Anterior cingulate cortex (tissue), 58 donors: Measurements from ENCODE around the gene USP12.

Source experiments
- DNase-seq, 58 donors: peaks; one replicate each; lab custom pipeline; 2025; lab: John Stamatoyannopoulos, UW

The USP12 gene

DNA sequence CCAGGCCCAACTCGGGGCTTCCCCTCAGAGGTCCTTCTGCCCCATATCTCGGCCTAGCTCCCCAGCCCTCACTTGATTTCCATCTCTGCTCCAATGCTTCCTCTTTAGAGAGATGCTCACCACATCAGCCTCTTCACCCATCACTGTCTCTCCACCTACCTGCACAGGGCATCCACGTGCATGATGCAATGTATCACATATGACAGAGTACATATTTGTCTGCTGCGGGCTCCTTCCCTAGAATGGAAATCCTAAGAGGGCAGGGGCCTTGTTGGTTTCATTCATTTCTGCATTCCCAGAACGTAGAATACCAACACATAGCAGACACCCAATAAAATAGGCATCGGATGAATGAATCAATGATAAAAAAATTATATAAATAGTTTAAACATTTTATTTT is 130.3 kb downstream of the USP12 start:
- DNase-seq = no peak

DNA sequence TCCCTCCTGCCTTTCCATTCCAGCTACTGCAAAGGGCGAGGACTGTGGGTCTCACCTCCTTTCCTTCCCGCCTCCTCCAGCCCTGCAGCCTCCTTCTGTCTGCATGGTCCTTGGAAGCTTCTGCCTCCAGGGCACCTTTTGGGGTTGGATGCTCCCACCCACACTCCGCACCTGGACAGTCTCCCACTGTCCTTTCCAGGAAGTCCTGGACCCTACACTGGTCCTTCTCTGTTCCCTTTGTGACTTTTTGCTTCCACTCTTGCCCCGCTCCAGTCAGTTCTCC is 130.8 kb downstream of the USP12 start:
- DNase-seq = no peak

DNA sequence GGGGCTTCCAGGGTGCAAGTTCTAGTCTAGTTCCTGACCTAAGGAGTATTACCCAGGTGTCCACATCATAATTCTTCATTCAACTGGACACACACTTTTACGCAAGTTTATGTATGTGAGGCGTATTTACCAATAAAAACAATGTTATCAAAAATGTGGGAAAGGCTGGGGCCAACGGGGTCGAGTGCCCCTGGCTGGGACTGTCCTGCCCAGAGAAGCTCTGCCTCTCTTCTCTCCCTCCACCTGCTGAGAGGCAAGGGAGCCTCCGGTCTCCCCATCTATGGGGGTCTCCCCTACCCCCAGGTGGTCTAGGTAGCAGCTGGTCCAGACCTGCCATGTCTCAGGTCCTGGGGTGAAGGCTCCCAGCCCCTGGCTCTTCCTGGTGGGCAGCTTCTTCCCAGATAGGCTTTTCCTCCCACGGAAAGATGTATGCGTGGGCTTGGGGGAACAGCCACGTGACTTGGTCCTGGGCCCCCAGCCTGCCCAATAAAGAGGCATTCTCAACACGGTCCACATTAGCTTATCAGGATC is 132.4 kb downstream of the USP12 start:
- no peak for DNase-seq

DNA sequence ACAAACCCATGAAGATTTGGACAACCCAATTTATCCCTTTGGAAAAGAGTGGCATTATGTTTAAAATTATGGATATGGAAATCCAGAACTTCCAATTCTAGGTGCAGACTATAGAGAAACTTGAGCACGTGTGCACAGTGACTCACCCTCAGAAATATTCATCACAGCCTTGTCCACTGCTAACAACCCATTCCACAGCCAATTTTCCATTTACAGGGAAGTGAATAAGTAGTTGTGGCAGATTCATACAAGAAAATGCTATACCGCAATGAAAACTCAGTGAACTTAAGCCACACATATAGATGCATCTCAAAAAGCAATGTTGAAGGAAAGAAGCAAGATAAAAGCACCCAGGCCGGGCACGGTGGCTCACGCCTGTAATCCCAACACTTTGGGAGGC is 133.3 kb downstream of the USP12 start:
- no peak for DNase-seq

DNA sequence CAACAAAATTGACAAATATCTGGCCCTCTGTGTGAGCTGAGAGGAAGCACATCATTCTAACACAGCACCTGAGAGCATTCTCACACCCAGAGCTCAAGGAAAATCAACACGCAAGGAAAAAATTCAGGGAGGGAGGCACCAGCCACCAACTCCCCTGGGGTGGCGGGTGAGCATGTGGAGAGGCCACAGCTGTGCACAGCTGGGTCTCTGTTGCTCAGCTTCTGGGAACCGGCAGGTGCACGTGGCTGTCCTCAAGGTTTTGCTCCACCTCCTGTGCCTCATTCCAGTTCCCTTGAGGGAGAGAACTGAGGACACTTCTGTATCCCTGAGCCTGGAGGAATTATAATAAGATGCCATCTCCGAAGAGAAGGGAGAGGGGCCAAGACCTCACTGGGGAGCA is 134.0 kb downstream of the USP12 start:
- DNase-seq = no peak

GRCh38 chr13:27037171-27037570 is 134.4 kb downstream of the USP12 start:
- no peak for DNase-seq

DNA sequence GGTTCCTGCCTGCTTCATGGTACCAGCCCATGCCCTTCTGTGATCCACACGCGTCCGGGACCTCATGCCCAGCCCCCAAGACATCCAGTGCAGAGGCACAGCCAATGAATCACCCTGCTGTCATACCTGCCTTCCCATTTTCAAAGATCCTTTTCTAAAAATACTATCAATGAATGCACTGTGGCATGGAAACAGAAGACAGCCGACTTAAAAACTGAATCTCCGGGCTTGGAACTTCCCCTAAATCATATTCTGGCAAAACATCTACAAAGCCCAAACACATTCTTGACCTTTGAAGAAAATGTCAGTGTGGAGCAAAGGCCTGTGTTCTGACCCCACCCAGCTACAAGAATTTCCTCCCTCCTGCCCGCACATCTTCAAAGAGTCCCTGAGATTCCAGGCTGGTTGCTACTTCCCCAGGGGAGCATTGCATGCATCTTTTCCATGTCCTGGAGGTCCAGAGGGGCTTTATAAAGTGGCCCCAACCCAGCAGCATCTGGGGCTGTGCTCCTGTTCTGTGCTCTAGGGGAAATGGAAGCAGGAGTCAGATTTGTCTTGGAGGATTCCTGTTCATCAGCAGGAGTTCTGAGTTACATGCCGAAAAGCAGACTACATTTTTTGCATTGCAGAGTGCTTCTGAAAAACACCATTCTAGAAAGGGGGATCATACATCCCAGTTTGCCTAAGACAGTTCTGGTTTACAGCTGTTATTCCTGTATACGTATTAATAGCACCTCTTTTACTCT is 135.2 kb downstream of the USP12 start:
- DNase-seq = no peak

- no peak for DNase-seq
These were observed 135.7 kb downstream of the USP12 start for GRCh38 chr13:27035892-27036235.

DNA sequence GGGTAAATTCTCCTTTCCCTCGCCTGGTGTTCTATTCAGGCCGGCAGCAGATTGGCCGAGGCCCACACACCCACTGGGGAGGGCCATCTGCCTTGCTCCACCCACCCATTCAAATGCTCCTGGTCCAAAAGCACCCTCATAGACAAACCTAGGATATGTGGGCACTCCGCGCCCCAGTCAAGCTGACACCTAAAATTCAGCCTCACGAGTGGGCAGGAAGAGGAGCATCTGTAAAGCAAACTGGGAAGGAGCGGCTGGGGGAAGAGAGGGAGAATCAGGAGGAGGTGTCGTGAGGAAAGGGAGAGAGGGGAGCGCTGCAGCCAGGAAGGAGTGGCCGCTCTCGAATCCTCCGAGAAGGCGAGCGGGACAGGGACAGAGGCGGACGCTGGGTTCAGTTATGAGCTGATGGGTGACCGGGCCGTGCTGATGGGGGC is 136.9 kb downstream of the USP12 start:
- peak in 39 of 58 donors; percentile 9 to 66 (median 29) for DNase-seq

DNA sequence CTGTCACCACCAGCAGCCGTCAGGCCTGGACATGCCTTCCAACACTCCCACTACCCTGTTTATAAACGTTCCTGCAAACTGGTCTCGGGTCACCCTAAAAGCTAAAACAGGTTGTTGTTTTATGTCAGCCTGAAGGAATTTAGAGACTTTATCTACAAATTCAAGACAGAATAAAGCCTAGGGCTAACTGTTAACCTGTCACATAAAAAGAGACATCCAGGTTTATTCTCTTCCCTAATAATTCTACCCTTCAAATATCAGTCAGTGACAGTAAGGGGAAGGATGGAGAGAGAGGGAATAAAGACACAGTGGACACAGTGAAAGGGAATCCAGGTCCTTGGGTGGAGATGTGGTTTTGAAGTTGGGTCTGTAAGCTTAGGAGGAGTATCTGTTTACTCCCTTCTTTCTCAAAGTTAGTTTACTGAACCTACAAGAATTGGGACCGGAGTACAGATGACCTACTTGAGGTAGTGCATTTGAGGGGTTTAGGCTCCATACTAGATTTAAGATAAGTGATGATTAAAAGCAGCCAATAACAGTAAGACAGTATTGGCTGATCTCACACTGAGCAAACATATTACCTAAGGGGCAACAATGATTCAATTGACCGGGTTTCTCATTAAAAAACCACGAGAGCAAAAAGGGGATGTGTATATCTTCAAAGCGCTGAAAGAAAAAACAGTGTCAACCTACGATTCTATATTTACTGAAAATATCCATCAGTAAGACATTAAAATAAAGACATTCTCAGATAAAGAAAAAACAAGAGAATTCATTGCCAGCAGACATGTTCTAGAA is 142.7 kb downstream of the USP12 start:
- no peak for DNase-seq

DNA sequence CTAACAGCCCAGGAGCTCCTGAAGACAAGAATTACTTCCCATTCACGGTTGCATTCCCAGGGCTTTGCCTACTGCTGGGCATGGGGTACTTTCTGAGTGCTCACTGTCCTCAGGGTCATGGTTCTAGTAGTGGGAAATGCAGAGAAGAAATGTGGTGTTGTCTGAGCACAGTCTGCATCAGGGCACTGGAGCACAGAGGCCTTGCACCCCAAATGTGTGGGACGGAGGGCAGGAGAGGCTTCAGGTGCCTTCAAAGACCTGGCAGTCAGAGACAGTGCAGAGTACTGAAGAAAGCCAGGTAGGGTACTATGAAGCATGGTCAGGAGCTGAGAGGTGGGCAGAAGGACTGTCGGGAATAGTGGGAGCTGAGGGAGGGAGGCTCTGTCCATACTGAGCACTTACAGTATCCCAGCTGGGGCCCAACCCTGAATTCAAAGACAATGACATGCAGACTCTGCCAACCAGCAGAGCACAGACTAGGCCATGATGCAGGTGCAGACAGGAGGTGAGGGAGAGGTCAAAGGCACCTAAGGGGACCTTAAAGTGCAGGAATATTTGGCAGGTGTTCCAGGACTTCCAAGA is 144.4 kb downstream of the USP12 start:
- DNase-seq = no peak

DNA sequence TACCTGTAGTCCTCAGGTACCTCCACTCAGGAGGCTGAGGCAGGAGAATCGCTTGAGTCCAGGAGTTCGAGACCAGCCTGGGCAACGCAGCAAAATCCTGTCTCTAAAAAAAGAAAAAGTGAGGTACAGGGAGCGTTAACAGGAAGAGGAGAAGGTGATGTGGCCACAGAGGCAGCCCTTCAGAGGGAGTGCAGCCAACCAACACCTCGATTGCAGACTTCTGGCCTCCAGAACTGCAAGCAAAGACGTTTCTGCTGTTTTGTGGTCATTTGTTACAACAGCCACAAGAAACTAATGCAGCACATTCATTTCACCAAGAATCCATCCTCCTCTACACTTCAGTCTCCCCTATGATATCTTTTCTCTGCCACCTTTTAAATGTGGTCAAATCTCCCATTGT is 145.2 kb downstream of the USP12 start:
- no peak for DNase-seq

- DNase-seq = no peak
These were observed 146.7 kb downstream of the USP12 start for GRCh38 chr13:27024776-27025492.

- DNase-seq = no peak
These were observed 147.5 kb downstream of the USP12 start for GRCh38 chr13:27024074-27024461.

GRCh38 chr13:27023385-27024073 is 148.1 kb downstream of the USP12 start:
- DNase-seq = no peak

GRCh38 chr13:27022571-27023311 is 148.9 kb downstream of the USP12 start:
- peak in 30 of 58 donors; percentile 6 to 67 (median 34) for DNase-seq

- no peak for DNase-seq
These were observed 151.2 kb downstream of the USP12 start for GRCh38 chr13:27020415-27020814.

GRCh38 chr13:27018882-27019281 is 152.7 kb downstream of the USP12 start:
- DNase-seq = no peak

DNA sequence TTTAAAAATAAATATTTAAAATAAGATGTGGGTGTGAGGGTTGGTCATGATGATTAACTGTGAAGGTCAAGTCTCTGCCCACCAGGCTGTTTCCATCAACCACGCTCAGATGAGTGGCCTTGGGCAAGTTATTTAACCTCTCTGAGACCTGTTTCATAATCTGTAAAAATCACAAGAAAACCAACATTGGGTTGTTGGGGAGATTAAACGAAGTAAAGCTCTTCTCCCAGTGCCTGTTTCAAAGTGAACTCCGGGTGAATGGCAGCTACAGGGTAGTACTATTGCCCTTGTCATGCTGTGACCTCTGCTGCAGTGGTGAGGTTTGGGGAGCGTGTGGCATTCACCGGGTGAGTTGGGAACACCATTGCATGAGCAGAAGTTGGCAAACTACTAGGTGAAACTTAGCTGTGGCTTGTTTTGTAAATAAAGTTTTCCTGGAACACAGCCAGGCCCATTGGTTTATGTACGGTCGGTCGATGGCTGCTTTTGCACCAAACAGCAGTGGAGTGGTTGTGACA is 153.2 kb downstream of the USP12 start:
- DNase-seq = no peak
